H1 (cell line): ENCODE results near the gene MAP4K4. TPM values are rescaled to one million over a fixed set of nuclear protein-coding genes. Genes with fewer than 3 reads are reported as not detected.

Experiments used
- CTCF ChIA-PET: fragments of 300-600 bp; sonication (Branson Sonifier 250); formaldehyde crosslinking; loops from one replicate; lab custom pipeline; 2021; ENCODE audit not compliant: partially characterized antibody; lab: Charles Lee
- POLR2A ChIA-PET: fragments of 300-600 bp; sonication (Branson Sonifier 250); formaldehyde crosslinking; loops from one replicate; lab custom pipeline; 2021; ENCODE audit warnings: inconsistent platforms; ENCODE audit not compliant: partially characterized antibody; lab: Charles Lee
- DNase-seq, 2 experiments: peaks; one replicate each; pipeline versions ENCODE4 v3.0.0 to v3.0.0-alpha.2; 2010 to 2022; ENCODE audit warnings: low spot score in 2 of 2, low read depth in 1 of 2, mixed read lengths in 1 of 2
- FAIRE-seq: peaks from 2 replicates; lab custom pipeline; 2011; peaks lifted over from hg19 to GRCh38; lab: Jason Lieb, UNC
- H2AFZ ChIP-seq: 2 replicates; pipeline ENCODE4 v1.8.1; 2012; ENCODE audit warnings: low read length, inconsistent platforms
- H2AK5ac ChIP-seq: 2 replicates; pipeline ENCODE4 v1.6.1; 2013; ENCODE audit warnings: low read depth, low read length
- H2BK120ac ChIP-seq: replicated peaks from 2 replicates; pipeline ENCODE3; 2013; ENCODE audit warnings: low read depth, low read length, inconsistent platforms
- H2BK12ac ChIP-seq: 2 replicates; pipeline ENCODE4 v1.6.1; 2013; ENCODE audit warnings: low read depth, low read length
- H2BK15ac ChIP-seq: 2 replicates; pipeline ENCODE4 v1.6.1; 2013; ENCODE audit warnings: low read length
- H2BK20ac ChIP-seq: 2 replicates; pipeline ENCODE4 v1.6.1; 2013; ENCODE audit warnings: low read length
- H2BK5ac ChIP-seq: 2 replicates; pipeline ENCODE4 v1.6.1; 2013; ENCODE audit warnings: low read depth, low read length
- H3K14ac ChIP-seq: 2 replicates; pipeline ENCODE4 v1.6.1; 2013; ENCODE audit warnings: inconsistent platforms; ENCODE audit not compliant: insufficient read length
- H3K18ac ChIP-seq: 2 replicates; pipeline ENCODE4 v1.6.1; 2013; ENCODE audit warnings: low read length; ENCODE audit errors: extremely low read depth
- H3K23ac ChIP-seq: 2 replicates; pipeline ENCODE4 v1.6.1; 2013; ENCODE audit warnings: inconsistent platforms; ENCODE audit not compliant: insufficient read length
- H3K23me2 ChIP-seq: 2 replicates; pipeline ENCODE4 v1.6.1; 2013; ENCODE audit warnings: low read depth, low read length
- H3K27ac ChIP-seq: 2 replicates; pipeline ENCODE4 v1.6.1; 2011; ENCODE audit warnings: low read depth, low read length, inconsistent platforms
- H3K27me3 ChIP-seq, 4 experiments: replicated peaks in 1 of 4; 1 replicate in 1 of 4; 2 replicates in 3 of 4; pipeline versions ENCODE4 v1.6.1 to v1.8.1; 2011 to 2013; ENCODE audit warnings: low read length in 3 of 4, mild to moderate bottlenecking in 3 of 4, inconsistent platforms in 2 of 4, mixed read lengths in 2 of 4, moderate library complexity in 1 of 4; ENCODE audit not compliant: control insufficient read depth in 3 of 4, insufficient read depth in 3 of 4; ENCODE audit errors: extremely low read depth in 1 of 4
- H3K36me3 ChIP-seq, 4 experiments: 2 replicates each; pipeline versions ENCODE4 v1.6.1 to v1.8.1; 2011 to 2013; ENCODE audit warnings: mild to moderate bottlenecking in 4 of 4, low read length in 3 of 4, moderate library complexity in 2 of 4, control low read depth in 1 of 4, inconsistent platforms in 1 of 4; ENCODE audit not compliant: insufficient read depth in 4 of 4, control insufficient read depth in 2 of 4
- H3K4ac ChIP-seq: replicated peaks from 2 replicates; pipeline ENCODE3; 2013; ENCODE audit warnings: low read length, low read depth, mixed read lengths, inconsistent platforms; ENCODE audit not compliant: insufficient read length
- H3K4me1 ChIP-seq, 4 experiments: replicated peaks in 1 of 4; 1 replicate in 1 of 4; 2 replicates in 3 of 4; pipeline versions ENCODE4 v1.6.1 to v1.8.1; 2011 to 2013; ENCODE audit warnings: low read length in 3 of 4, inconsistent platforms in 2 of 4, mixed read lengths in 1 of 4; ENCODE audit not compliant: insufficient read depth in 4 of 4, control insufficient read depth in 3 of 4
- H3K4me2 ChIP-seq, 2 experiments: 2 replicates each; pipeline versions ENCODE4 v1.6.1 to v1.8.1; 2011 to 2013; ENCODE audit warnings: low read depth in 2 of 2, low read length in 2 of 2, control low read depth in 1 of 2, inconsistent platforms in 1 of 2, mild to moderate bottlenecking in 1 of 2; ENCODE audit not compliant: insufficient read depth in 1 of 2
- H3K4me3 ChIP-seq, 4 experiments: fragments of 200-600, 300-600 bp in 1 of 4; sonication (generic), shearing (Covaris generic), sonication (Bioruptor Twin) in 1 of 4; 2 replicates each; pipeline versions ENCODE4 v1.5.1 to v1.8.1; 2011 to 2016; ENCODE audit warnings: low read length in 4 of 4, low read depth in 3 of 4, control low read depth in 2 of 4, inconsistent platforms in 2 of 4, mild to moderate bottlenecking in 2 of 4, mixed read lengths in 1 of 4, moderate library complexity in 1 of 4; ENCODE audit not compliant: insufficient read depth in 2 of 4; ENCODE audit errors: extremely low read depth in 1 of 4
- H3K56ac ChIP-seq: replicated peaks from 2 replicates; pipeline ENCODE3; 2013; ENCODE audit warnings: low read depth, mild to moderate bottlenecking, mixed read lengths, low read length, inconsistent platforms; ENCODE audit not compliant: insufficient read length
- H3K79me1 ChIP-seq: 2 replicates; pipeline ENCODE4 v1.6.1; 2013; ENCODE audit warnings: low read depth, low read length, control low read depth
- H3K79me2 ChIP-seq, 2 experiments: 2 replicates each; pipeline versions ENCODE4 v1.6.1 to v1.8.1; 2012 to 2013; ENCODE audit warnings: low read length in 2 of 2, mild to moderate bottlenecking in 2 of 2, inconsistent platforms in 1 of 2; ENCODE audit not compliant: insufficient read depth in 2 of 2, control insufficient read depth in 1 of 2
- H3K9ac ChIP-seq, 4 experiments: replicated peaks in 1 of 4; 1 replicate in 1 of 4; 2 replicates in 3 of 4; pipeline versions ENCODE4 v1.6.1 to v1.8.1; 2011 to 2013; ENCODE audit warnings: low read depth in 3 of 4, low read length in 3 of 4, control low read depth in 2 of 4, mild to moderate bottlenecking in 2 of 4, moderate library complexity in 2 of 4, inconsistent platforms in 1 of 4; ENCODE audit errors: extremely low read depth in 1 of 4
- H3K9me3 ChIP-seq, 2 experiments: 2 replicates each; pipeline versions ENCODE4 v1.6.1 to v1.8.1; 2012 to 2013; ENCODE audit warnings: mild to moderate bottlenecking in 2 of 2, moderate library complexity in 2 of 2, control low read depth in 1 of 2, inconsistent platforms in 1 of 2, low read depth in 1 of 2, low read length in 1 of 2, mixed read lengths in 1 of 2; ENCODE audit not compliant: insufficient read depth in 2 of 2
- H4K20me1 ChIP-seq, 2 experiments: replicated peaks in 1 of 2; 2 replicates each; pipeline versions ENCODE3 to v1.8.1; 2011 to 2013; ENCODE audit warnings: inconsistent platforms in 2 of 2, low read length in 2 of 2, mild to moderate bottlenecking in 1 of 2; ENCODE audit not compliant: insufficient read depth in 2 of 2, control insufficient read depth in 1 of 2
- H4K5ac ChIP-seq: 2 replicates; pipeline ENCODE4 v1.6.1; 2013; ENCODE audit warnings: low read length, low read depth, mixed read lengths, inconsistent platforms; ENCODE audit not compliant: insufficient read length
- H4K8ac ChIP-seq: 2 replicates; pipeline ENCODE4 v1.8.0; 2013; ENCODE audit warnings: mild to moderate bottlenecking, moderate library complexity, low read length, inconsistent platforms; ENCODE audit not compliant: insufficient read depth; ENCODE audit errors: extremely low read depth
- H4K91ac ChIP-seq: replicated peaks from 2 replicates; pipeline ENCODE3; 2013; ENCODE audit warnings: low read length, mixed read lengths, inconsistent platforms; ENCODE audit not compliant: insufficient read length
- FOSL1 ChIP-seq: IDR thresholded peaks from 2 replicates; pipeline ENCODE4 v1.6.1; 2011; ENCODE audit warnings: mild to moderate bottlenecking, low read depth, low read length, moderate library complexity; ENCODE audit not compliant: insufficient read depth
- SIN3A ChIP-seq, 2 experiments: IDR thresholded peaks in 1 of 2; conservative IDR thresholded peaks in 1 of 2; 2 replicates each; pipeline ENCODE4 v1.6.1; 2011 to 2012; ENCODE audit warnings: low read length in 2 of 2, improper control_type of control experiment in 1 of 2, low read depth in 1 of 2, mild to moderate bottlenecking in 1 of 2
- WGBS, 2 experiments: shearing (Covaris generic) in 1 of 2; methylation state at CpG; one replicate each; pipeline versions ENCODE4 v1.1.6 to v1.1.7; 2013 to 2015; ENCODE audit warnings: low lambda C conversion rate in 2 of 2, mixed read lengths in 2 of 2, inconsistent platforms in 1 of 2, low coverage in 1 of 2, missing lambda C conversion rate in 1 of 2; ENCODE audit not compliant: insufficient replicate concordance in 2 of 2, insufficient coverage in 1 of 2, insufficient read length in 1 of 2; ENCODE audit errors: extremely low coverage in 1 of 2, missing lambda C conversion rate in 1 of 2; 5-methylcytosine and 5-hydroxymethylcytosine counted together
- polyA plus RNA-seq, 7 experiments: library from polyadenylated mRNA; depleted of rRNA in 3 of 7; stranded (reverse) in 5 of 7; unstranded in 2 of 7; fragments of >200 nt in 5 of 7; fragments of 200-250 nt in 2 of 7; gene quantifications; 1 replicate in 5 of 7; 2 replicates in 1 of 7; 4 replicates in 1 of 7; pipeline versions ENCODE4 v1.2.1 to v1.2.3, GENCODE V29; 2011 to 2013; ENCODE audit warnings: missing spikeins in 2 of 7, mixed read lengths in 2 of 7
- total RNA-seq: library from RNA; stranded (reverse); fragmentation: NEBNext Ultra II Directional; extraction: Animal tissue kit (Norgen Biotek cat#: 25700); gene quantifications from 2 replicates; pipeline ENCODE4 v1.2.1, GENCODE V29; 2021
- TF ChIP-seq, protein P1 (sequence below): IDR thresholded peaks from 2 replicates; pipeline ENCODE4 v1.6.1; 2011; ENCODE audit warnings: low read depth, mild to moderate bottlenecking, low read length; ENCODE audit not compliant: insufficient read depth
- TF ChIP-seq, protein P2 (sequence below): IDR thresholded peaks from 2 replicates; pipeline ENCODE4 v1.6.1; 2011; ENCODE audit warnings: low read length, improper control_type of control experiment

MAP4K4 gene
- total and polyA plus RNA-seq, 2 of the 8 experiments (the other 6 are each of a cell fraction or from before 2014, with no cell fraction given): 53.2 to 138 TPM

DNA sequence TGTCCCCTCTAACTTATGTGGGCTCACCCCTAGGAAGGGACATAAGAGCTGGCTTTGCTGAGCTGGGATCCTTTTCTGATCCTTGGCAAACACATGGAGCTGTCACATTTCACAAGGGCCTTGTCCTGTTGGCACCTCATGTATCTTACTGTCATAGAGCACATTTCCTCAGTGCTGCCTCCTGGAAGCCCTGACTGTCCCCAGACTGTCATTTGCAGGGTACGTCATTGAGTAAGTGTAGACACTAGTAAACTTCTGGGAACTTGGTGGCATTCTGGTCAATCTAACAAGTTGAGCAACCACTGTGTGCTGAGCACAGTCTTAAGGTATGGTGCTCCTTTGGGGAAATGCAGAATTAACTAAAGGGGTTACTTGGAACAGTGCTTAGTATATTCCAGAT is 199.8 kb downstream of the MAP4K4 start:
- no peak overlapping the region for H4K8ac ChIP-seq
- H3K23me2 ChIP-seq: no peaks in the 10 kb centered on the region
- H3K18ac ChIP-seq: no peak overlapping the region
- no peak overlapping the region for H3K23ac ChIP-seq
- TF ChIP-seq, protein P1, sequence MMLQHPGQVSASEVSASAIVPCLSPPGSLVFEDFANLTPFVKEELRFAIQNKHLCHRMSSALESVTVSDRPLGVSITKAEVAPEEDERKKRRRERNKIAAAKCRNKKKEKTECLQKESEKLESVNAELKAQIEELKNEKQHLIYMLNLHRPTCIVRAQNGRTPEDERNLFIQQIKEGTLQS: no peak
- TF ChIP-seq FOSL1 (no peak), SIN3A (conservative IDR thresholded peaks at IDR 0.05 in 1 of 2, IDR thresholded peaks at IDR 0.05 in 1 of 2; ENCODE audit: low read depth in 1 of 2, low read length in 2 of 2) (no peak)
- TF ChIP-seq, protein P2, sequence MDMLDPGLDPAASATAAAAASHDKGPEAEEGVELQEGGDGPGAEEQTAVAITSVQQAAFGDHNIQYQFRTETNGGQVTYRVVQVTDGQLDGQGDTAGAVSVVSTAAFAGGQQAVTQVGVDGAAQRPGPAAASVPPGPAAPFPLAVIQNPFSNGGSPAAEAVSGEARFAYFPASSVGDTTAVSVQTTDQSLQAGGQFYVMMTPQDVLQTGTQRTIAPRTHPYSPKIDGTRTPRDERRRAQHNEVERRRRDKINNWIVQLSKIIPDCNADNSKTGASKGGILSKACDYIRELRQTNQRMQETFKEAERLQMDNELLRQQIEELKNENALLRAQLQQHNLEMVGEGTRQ: no peak
- H3K27me3 ChIP-seq: no peaks in the 10 kb centered on the region
- no peak overlapping the region for H3K4me2 ChIP-seq
- no peaks in the 10 kb centered on the region for H3K79me1 ChIP-seq
- H3K27ac ChIP-seq: no peak overlapping the region
- no peak overlapping the region for H3K56ac ChIP-seq
- DNase-seq: no peak
- no peak overlapping the region for H4K91ac ChIP-seq
- no peaks in the 10 kb centered on the region for H3K79me2 ChIP-seq
- FAIRE-seq: no peak
- H3K36me3 ChIP-seq: peaks cover 0 to 16% (median 0%) of the 10 kb centered on the region in 4 experiments; a peak in 3 of 8 replicates
- H3K9me3 ChIP-seq: peaks cover 3 to 6% of the 10 kb centered on the region in 2 experiments; a peak in 3 of 4 replicates
- 100% methylated on average over 1 of the region's 1 CpG; no CpG with 5 or more reads in 1 of the 2 experiments for WGBS, 2 experiments
- H4K5ac ChIP-seq: no peak overlapping the region
- ChIA-PET POLR2A (interaction anchor here (0.7 to 0.9 kb wide), 2 partner anchors 10 to 20 kb away, joined by 3 read pairs; no protein-coding TSS in a partner anchor), CTCF (interaction anchor here (1.1 to 4.2 kb wide), 3 partner anchors 12 to 372 kb away, joined by 3 to 17 read pairs (median 3); no protein-coding TSS in a partner anchor)
- no peak overlapping the region for H3K9ac ChIP-seq
- H4K20me1 ChIP-seq: no peaks in the 10 kb centered on the region
- H2BK15ac ChIP-seq: no peak overlapping the region
- no peak overlapping the region for H2BK12ac ChIP-seq
- no peak overlapping the region for H3K4ac ChIP-seq
- no peak overlapping the region for H3K14ac ChIP-seq
- no peak overlapping the region for H2BK120ac ChIP-seq
- peaks cover 3 to 15% (median 6%) of the 10 kb centered on the region in 4 experiments for H3K4me1 ChIP-seq
- no peak overlapping the region for H3K4me3 ChIP-seq
- no peak overlapping the region for H2AK5ac ChIP-seq
- H2AFZ ChIP-seq: no peak overlapping the region
- no peak overlapping the region for H2BK5ac ChIP-seq
- no peak overlapping the region for H2BK20ac ChIP-seq
